ACHN (cell line): ENCODE data around the gene ZC3HAV1.
"Not testable (repeated sequence)": the region's sequence is repeated elsewhere in the genome, so short reads cannot be mapped to it uniquely, and the experiment has no call there.

Experiments used
- DNase-seq: peaks from one replicate; pipeline ENCODE4 v3.0.0-alpha.2; 2015
- in situ Hi-C: cut with HindIII; loops from 2 replicates; pipeline ENCODE4 v1.10.0; 2017; ENCODE audit warnings: low sequenced_read_pairs, low pct_ligation_motif_present, low pct_unique_long_range_greater_than_20kb

ZC3HAV1 gene

GRCh38 chr7:139115104-139115503 lies 5.6 kb upstream of the ZC3HAV1 start:
- in situ Hi-C loops: no loop called here
- DNase-seq: no peak

- in situ Hi-C loops: no loop called here
- DNase-seq: no peak
These were observed 5.1 kb upstream of the ZC3HAV1 start for GRCh38 chr7:139114585-139114984.

GRCh38 chr7:139114018-139114417 lies 4.5 kb upstream of the ZC3HAV1 start:
- in situ Hi-C loops: no loop called here
- no peak for DNase-seq

GRCh38 chr7:139112741-139113250 lies 3.3 kb upstream of the ZC3HAV1 start:
- in situ Hi-C loops: no loop called here
- DNase-seq: no peak

- in situ Hi-C loops: no loop called here
- DNase-seq: no peak
These were observed 2.8 kb upstream of the ZC3HAV1 start for GRCh38 chr7:139112316-139112715.

GRCh38 chr7:139111811-139112301 lies 2.3 kb upstream of the ZC3HAV1 start:
- in situ Hi-C loops: no loop called here
- peak; percentile 34 for DNase-seq

GRCh38 chr7:139111147-139111546 lies 1.6 kb upstream of the ZC3HAV1 start:
- no peak for DNase-seq
- in situ Hi-C loops: no loop called here

GRCh38 chr7:139109983-139110411 lies 477 bp upstream of the ZC3HAV1 start:
- no peak for DNase-seq
- in situ Hi-C loops: no loop called here

GRCh38 chr7:139108266-139109187 lies 993 bp downstream of the ZC3HAV1 start:
- peak; percentile 43 for DNase-seq
- in situ Hi-C loops: no loop called here

- no peak for DNase-seq
These were observed 2.6 kb downstream of the ZC3HAV1 start for GRCh38 chr7:139106959-139107358.

GRCh38 chr7:139106227-139106626 lies 3.3 kb downstream of the ZC3HAV1 start:
- in situ Hi-C loops, DNase-seq: not testable (repeated sequence)

More at GRCh38 chr7:139106959-139107358, 2.6 kb downstream of the ZC3HAV1 start:
- in situ Hi-C loops: no loop called here

GRCh38 chr7:139105484-139105883 lies 4.0 kb downstream of the ZC3HAV1 start:
- no peak for DNase-seq

GRCh38 chr7:139104091-139104450 lies 5.4 kb downstream of the ZC3HAV1 start:
- no peak for DNase-seq

More at GRCh38 chr7:139105484-139105883, 4.0 kb downstream of the ZC3HAV1 start:
- in situ Hi-C loops: no loop called here

GRCh38 chr7:139103057-139103815 lies 6.3 kb downstream of the ZC3HAV1 start:
- DNase-seq: no peak
- in situ Hi-C loops: no loop called here

More at GRCh38 chr7:139104091-139104450, 5.4 kb downstream of the ZC3HAV1 start:
- in situ Hi-C loops: no loop called here

GRCh38 chr7:139101637-139102158 lies 7.8 kb downstream of the ZC3HAV1 start:
- in situ Hi-C loops: not testable (repeated sequence)

GRCh38 chr7:139099172-139099947 lies 10.2 kb downstream of the ZC3HAV1 start:
- no peak for DNase-seq
- in situ Hi-C loops: no loop called here

More at GRCh38 chr7:139101637-139102158, 7.8 kb downstream of the ZC3HAV1 start:
- not testable (repeated sequence) for DNase-seq

- DNase-seq: no peak
- in situ Hi-C loops: no loop called here
These were observed 14.3 kb downstream of the ZC3HAV1 start for GRCh38 chr7:139095194-139095659.

GRCh38 chr7:139094596-139094995 lies 14.9 kb downstream of the ZC3HAV1 start:
- no peak for DNase-seq
- in situ Hi-C loops: no loop called here
